HG03469 (cell line): Measurements from ENCODE around the gene CPNE2.
"Not testable (repeated sequence)": the region's sequence is repeated elsewhere in the genome, so short reads cannot be mapped to it uniquely, and the experiment has no call there.

Experiments
- ATAC-seq: cut with Tn5 transposase; IDR thresholded peaks from one replicate; pipeline ENCODE4 v1.9.1; 2021; ENCODE audit warnings: mild to moderate bottlenecking, moderate library complexity, moderate number of reproducible peaks; ENCODE audit not compliant: unreplicated experiment

The CPNE2 gene

DNA sequence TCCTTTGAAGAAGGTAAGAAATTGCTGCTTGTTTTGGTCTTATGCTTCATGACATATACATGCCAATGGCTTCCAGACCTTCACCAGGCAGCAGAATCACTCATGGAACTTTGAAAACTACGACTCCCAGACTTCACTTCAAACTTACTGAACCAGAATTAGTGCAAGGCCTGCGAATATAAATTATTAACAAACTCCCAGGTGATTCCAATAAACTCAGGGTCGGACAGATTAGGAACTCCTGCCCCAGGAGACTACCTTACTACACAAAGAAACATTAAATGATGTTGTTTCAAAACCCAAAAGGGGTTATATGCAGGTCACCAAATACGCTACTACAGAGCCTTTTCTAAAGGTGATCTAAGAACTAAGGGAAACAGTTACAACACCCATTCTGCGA, 73.1 kb downstream of the CPNE2 start:
- ATAC-seq, result no peak

DNA sequence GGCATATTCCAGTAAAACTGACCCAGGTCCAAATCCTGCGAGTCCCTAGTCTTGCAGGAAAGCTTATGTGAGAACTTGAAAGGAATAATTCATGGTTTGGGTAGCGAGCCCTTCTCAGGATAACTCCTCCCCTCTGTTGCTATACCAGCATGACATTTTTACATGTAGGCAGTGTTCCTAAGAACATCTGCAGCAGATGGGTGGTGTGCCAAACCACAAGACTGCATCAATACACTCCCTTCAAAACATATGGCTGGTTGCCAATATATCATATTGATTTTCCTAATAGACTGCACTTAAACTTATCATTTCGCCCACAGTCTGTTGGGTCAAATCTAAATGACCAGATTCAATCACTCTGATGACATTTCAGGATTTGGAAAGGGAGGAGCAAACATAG, 73.6 kb downstream of the CPNE2 start:
- no peak for ATAC-seq

DNA sequence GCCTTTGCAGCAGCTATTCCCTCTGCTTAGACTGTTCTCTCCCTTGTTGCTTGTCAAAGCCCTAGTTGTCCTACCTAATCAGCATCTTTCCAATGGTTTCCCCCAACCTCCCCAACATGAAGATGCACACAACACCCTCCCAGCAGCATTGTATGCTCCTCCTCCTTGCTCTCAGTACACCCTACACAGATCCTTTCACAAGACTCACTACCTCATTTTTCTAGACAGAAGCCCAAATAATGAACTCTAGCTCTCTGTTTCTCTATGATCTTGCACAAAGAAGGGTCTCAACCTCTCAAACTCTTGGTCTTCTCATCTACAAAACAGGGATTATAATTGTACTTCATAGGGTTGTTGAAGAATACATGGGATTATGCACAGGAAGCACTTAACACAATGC, 74.1 kb downstream of the CPNE2 start:
- ATAC-seq, result no peak

- no peak for ATAC-seq
Measured at GRCh38 chr16:57166951-57167350, 74.6 kb downstream of the CPNE2 start.

DNA sequence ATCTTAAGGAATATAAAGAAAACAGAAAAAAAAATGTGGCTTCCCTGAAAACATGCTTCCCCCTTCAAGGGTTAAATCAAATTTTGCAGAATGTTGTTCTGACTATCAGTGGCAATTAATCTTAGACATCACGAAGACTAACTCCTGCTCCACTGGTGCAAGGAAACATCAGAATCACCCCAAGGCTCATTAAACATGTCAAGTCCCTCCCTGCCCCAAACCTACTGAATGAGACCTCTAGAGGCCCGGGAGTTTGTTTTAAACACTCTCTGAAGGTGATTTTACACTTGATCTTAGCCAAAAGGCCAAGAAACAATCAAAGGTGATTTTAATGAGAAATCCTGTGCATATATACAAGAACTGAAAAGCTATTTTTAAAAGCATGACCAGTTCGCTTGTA, 75.2 kb downstream of the CPNE2 start:
- no peak for ATAC-seq

GRCh38 chr16:57167953-57168352, 75.6 kb downstream of the CPNE2 start:
- ATAC-seq, result no peak

GRCh38 chr16:57169327-57169726, 76.9 kb downstream of the CPNE2 start:
- ATAC-seq, result no peak

DNA sequence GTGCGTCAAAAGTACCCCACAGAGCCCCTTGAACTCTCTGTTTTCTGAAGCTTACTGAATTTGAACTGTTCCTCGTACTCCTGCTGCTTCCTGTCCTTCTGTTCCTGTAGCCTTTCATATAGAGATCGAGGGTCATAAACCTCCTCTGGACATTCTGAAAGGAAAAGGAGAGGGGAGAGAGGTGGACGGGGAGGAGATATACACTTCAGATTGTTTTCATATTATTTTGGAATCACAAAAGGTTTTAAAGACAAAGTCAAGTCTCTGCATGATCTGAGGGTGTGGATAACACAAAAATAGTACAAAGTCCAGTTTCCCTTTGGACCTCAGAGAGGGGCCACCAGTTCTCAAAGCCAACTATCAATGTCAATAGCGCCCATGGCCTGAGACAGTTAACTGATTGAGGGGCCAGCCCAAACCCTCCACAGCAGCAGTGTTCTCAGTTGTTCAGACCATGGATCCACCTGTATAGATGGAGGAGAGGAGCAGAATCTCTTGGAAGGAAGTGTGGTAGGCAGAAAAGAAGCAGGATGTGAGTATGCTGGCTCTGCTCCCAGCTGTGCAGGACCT, 80.4 kb downstream of the CPNE2 start:
- ATAC-seq, result no peak

GRCh38 chr16:57175896-57176295, 83.5 kb downstream of the CPNE2 start:
- ATAC-seq, result no peak

GRCh38 chr16:57178196-57178595, 85.8 kb downstream of the CPNE2 start:
- no peak for ATAC-seq

DNA sequence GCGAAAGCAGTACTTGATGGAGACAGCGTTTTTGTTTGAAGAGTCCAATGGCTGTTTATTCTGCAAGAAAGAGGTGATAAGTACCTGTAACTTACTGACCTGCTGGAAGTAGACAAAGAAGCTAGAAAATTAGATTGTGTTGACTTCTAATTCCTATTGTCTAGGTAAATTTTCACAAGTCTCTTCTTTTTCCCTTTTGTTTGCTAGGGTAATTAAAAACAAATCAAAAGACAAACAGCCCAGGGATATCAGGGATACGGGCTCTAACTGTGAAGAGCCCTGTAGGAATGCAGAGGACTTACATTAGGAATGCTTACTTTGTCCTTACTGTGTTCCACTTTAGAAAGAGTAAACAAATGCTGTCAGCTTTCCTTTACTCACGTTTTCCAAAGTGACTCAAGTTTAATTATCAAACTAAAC, 86.4 kb downstream of the CPNE2 start:
- ATAC-seq, result no peak

GRCh38 chr16:57179215-57179828, 86.9 kb downstream of the CPNE2 start:
- ATAC-seq, result no peak

DNA sequence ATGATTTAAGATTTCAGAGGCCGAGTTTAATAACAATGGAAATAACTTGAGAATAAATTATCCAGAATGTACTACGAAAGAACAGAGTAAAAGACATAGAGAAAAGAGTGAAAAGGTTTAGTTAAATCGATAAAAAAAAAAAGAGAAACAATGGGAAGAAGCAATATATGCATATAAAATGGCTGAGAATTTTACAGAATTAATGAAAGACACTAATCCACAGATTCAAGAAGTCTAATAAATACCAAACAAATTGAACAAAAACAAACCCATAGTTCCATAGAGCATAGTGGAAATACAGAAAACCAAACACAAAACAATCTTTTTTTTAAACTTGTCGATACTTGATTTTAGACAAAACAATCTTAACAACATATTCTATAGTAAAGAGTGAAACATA, 91.7 kb downstream of the CPNE2 start:
- ATAC-seq, result no peak

DNA sequence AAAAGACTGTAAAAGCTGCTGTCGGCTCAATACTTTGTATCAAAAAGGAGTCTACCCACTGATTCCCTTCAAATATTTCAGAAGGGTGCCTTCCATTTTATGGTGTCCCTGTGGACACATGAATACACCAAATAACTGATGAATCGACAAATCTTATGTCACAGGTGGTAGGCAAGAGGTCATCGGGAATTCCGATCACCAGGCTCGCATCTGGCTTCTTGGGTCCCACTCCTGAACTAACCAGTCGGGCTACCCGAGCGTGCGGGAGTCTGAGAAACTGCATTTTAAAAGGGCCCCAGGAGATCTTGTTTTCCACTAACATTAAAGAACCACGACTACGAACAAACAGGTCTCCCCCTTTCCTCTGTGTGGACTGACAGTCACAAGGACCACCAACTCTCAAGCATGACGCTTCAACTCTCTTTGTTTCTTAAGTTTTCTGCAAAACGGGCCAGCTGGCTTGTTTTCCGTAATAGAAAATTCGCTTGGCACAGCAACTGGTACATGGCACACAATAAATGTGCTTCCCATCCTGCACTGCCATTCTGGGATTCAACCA, 92.6 kb downstream of the CPNE2 start:
- ATAC-seq, result no peak

GRCh38 chr16:57185446-57185944, 93.1 kb downstream of the CPNE2 start:
- peak; percentile 6 for ATAC-seq

GRCh38 chr16:57185945-57186871, 93.8 kb downstream of the CPNE2 start, which contains the start of the genes PSME3IP1 and RSPRY1:
TSS of gene PSME3IP1 (minus strand) at chr16:57186039. CDS start at chr16:57173854, 12,185 bp downstream.
TSS of gene RSPRY1 (plus strand) at chr16:57186329. CDS start at chr16:57204659, 18,330 bp downstream.
- peak; percentile 71 for ATAC-seq

DNA sequence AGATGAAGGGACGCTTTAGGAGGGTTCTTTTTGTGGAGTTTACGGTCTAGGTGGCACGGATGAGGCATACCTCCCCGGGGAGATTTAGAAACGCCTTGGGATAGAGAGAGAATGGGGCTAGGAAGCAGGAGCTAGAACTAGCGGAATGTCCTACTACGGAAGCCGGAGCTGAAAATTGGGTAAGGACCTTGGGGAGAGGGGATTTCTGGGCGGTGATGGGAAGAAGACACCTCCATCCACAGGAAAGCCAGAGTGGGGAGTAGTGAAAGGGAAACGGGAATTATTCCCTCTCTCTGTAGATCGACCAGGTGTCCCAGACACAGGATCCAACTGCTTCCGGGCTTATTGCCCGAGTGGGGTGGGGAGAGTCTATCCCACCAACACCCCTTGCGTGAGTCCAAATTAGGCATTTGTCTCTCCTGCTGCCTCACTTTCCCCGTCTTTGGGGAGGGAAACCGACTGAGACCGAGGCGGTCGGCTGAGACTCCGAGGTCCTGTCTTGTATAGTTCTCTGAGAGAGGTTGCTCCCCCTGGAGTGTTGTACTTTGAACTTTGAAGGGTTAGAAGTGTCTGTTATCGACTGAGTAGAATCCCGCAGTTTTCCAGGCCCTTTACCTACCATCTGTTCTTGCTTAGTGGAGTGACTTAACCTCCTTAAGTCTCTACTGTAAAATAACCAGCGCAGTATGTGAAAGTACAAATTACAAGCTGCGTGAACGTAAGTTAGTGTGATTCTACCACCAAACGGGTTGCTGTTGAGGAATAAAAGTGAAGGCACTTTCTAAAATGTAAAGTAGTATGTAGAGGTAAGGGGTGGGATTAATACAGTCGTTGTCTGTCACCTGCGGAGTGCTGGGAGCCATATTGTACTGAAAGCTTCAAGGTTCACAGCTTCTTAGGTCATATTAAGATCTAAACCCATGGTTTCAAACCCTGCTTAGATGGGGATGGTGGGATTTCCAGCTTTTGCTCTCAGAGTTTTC, 94.8 kb downstream of the CPNE2 start:
- ATAC-seq, result no peak

GRCh38 chr16:57187902-57188710, 95.7 kb downstream of the CPNE2 start:
- ATAC-seq, result not testable (repeated sequence)

GRCh38 chr16:57188711-57189002, 96.3 kb downstream of the CPNE2 start:
- ATAC-seq, result no peak
